Hematopoietic multipotent progenitor cell treated with erythropoietin and hydrocortisone succinate and interleukin-3 and kit ligand, for 6 days (in vitro differentiated cells): ENCODE results near the gene VASH2.
"Not testable (repeated sequence)": the region's sequence is repeated elsewhere in the genome, so short reads cannot be mapped to it uniquely, and the experiment has no call there.

ENCODE experiments used
- DNase-seq: peaks from one replicate; pipeline ENCODE4 v3.0.0-alpha.2; 2015

The VASH2 gene

GRCh38 chr1:212950243-212951125, at the start of gene VASH2:
VASH2 (plus strand) TSS chr1:212950541; CDS start chr1:212951543, 1,002 bp downstream.
- peak; percentile 83 for DNase-seq

- DNase-seq: no peak
Measured at GRCh38 chr1:212901290-212901689, 49.1 kb upstream of the VASH2 start.

- DNase-seq: no peak
Measured at GRCh38 chr1:212902054-212902453, 48.3 kb upstream of the VASH2 start.

GRCh38 chr1:212903664-212904063, 46.7 kb upstream of the VASH2 start:
- no peak for DNase-seq

- DNase-seq: not testable (repeated sequence)
Measured at GRCh38 chr1:212908071-212908470, 42.3 kb upstream of the VASH2 start.

GRCh38 chr1:212908971-212909370, 41.4 kb upstream of the VASH2 start:
- no peak for DNase-seq

- no peak for DNase-seq
Measured at GRCh38 chr1:212909652-212910063, 40.7 kb upstream of the VASH2 start.

GRCh38 chr1:212910213-212910612, 40.1 kb upstream of the VASH2 start:
- DNase-seq: not testable (repeated sequence)

GRCh38 chr1:212913638-212914037, 36.7 kb upstream of the VASH2 start:
- DNase-seq: not testable (repeated sequence)

GRCh38 chr1:212914110-212914509, 36.2 kb upstream of the VASH2 start:
- DNase-seq: not testable (repeated sequence)

- DNase-seq: no peak
Measured at GRCh38 chr1:212914789-212915188, 35.6 kb upstream of the VASH2 start.

- DNase-seq: peak; percentile 26
Measured at GRCh38 chr1:212915245-212916091, 34.9 kb upstream of the VASH2 start.

GRCh38 chr1:212916481-212917133, 33.7 kb upstream of the VASH2 start:
- peak; percentile 39 for DNase-seq

GRCh38 chr1:212917134-212917485, 33.2 kb upstream of the VASH2 start:
- no peak for DNase-seq

- DNase-seq: no peak
Measured at GRCh38 chr1:212917858-212918257, 32.5 kb upstream of the VASH2 start.

GRCh38 chr1:212918824-212919223, 31.5 kb upstream of the VASH2 start:
- DNase-seq: no peak

- DNase-seq: no peak
Measured at GRCh38 chr1:212920246-212920645, 30.1 kb upstream of the VASH2 start.

- DNase-seq: peak; percentile 32
Measured at GRCh38 chr1:212920896-212921295, 29.4 kb upstream of the VASH2 start.

- no peak for DNase-seq
Measured at GRCh38 chr1:212922016-212922415, 28.3 kb upstream of the VASH2 start.

- peak; percentile 41 for DNase-seq
Measured at GRCh38 chr1:212926372-212926771, 24.0 kb upstream of the VASH2 start.

- DNase-seq: peak; percentile 14
Measured at GRCh38 chr1:212928323-212929291, 21.7 kb upstream of the VASH2 start.
